ENCODE data around the gene STH. TPM values are rescaled to one million over a fixed set of nuclear protein-coding genes. Genes with fewer than 3 reads are reported as not detected.

Gene STH
- total RNA-seq, 3 donors from 2014 or later = not detected

GRCh38 chr17:45963283-45963682, 35.8 kb upstream of the STH start:
- H3K9me3 ChIP-seq = no peaks in the 10 kb centered on the region
- no peak for TF ChIP-seq CTCF (IDR thresholded peaks at IDR 0.05)
- ATAC-seq (no peak), DNase-seq (no peak)
- H3K4me1 ChIP-seq (ENCODE audit: low read depth) = no peaks in the 10 kb centered on the region
- intact Hi-C loops (cut with DNase I, micrococcal nuclease) = no loop called here
- no peak overlapping the region for H3K4me3 ChIP-seq
- H3K36me3 ChIP-seq (ENCODE audit: low read depth) = no peaks in the 10 kb centered on the region

- ATAC-seq (no peak), DNase-seq (no peak)
- H3K36me3 ChIP-seq (ENCODE audit: low read depth) = no peaks in the 10 kb centered on the region
- H3K4me1 ChIP-seq (ENCODE audit: low read depth) = no peaks in the 10 kb centered on the region
- TF ChIP-seq CTCF (IDR thresholded peaks at IDR 0.05) = no peak
- intact Hi-C loops (cut with DNase I, micrococcal nuclease) = no loop called here
- no peak overlapping the region for H3K4me3 ChIP-seq
- H3K9me3 ChIP-seq = no peaks in the 10 kb centered on the region
Measured at GRCh38 chr17:45963889-45964288, 35.2 kb upstream of the STH start.

GRCh38 chr17:45964634-45965033, 34.4 kb upstream of the STH start:
- no peak for ATAC-seq
- no peak for DNase-seq
- H3K36me3 ChIP-seq (ENCODE audit: low read depth) = no peaks in the 10 kb centered on the region
- no peaks in the 10 kb centered on the region for H3K4me1 ChIP-seq (ENCODE audit: low read depth)
- no peak overlapping the region for H3K4me3 ChIP-seq
- intact Hi-C loops (cut with DNase I, micrococcal nuclease) = no loop called here
- H3K9me3 ChIP-seq = no peaks in the 10 kb centered on the region
- no peak for TF ChIP-seq CTCF (IDR thresholded peaks at IDR 0.05)

- no peak overlapping the region for H3K4me3 ChIP-seq
- DNase-seq (no peak), ATAC-seq (no peak)
- H3K4me1 ChIP-seq (ENCODE audit: low read depth) = no peaks in the 10 kb centered on the region
- intact Hi-C loops (cut with DNase I, micrococcal nuclease) = no loop called here
- TF ChIP-seq CTCF (IDR thresholded peaks at IDR 0.05) = no peak
- H3K36me3 ChIP-seq (ENCODE audit: low read depth) = no peaks in the 10 kb centered on the region
- no peaks in the 10 kb centered on the region for H3K9me3 ChIP-seq
Measured at GRCh38 chr17:45965812-45966211, 33.2 kb upstream of the STH start.

- TF ChIP-seq CTCF (IDR thresholded peaks at IDR 0.05) = no peak
- H3K4me1 ChIP-seq (ENCODE audit: low read depth) = no peaks in the 10 kb centered on the region
- H3K36me3 ChIP-seq (ENCODE audit: low read depth) = no peaks in the 10 kb centered on the region
- DNase-seq (no peak), ATAC-seq (no peak)
- intact Hi-C loops (cut with DNase I, micrococcal nuclease) = no loop called here
- no peak overlapping the region for H3K4me3 ChIP-seq
- H3K9me3 ChIP-seq = no peaks in the 10 kb centered on the region
Measured at GRCh38 chr17:45966606-45967280, 32.3 kb upstream of the STH start.

- Histone ChIP-seq H3K36me3 (ENCODE audit: low read depth) (no peaks in the 10 kb centered on the region), H3K4me1 (ENCODE audit: low read depth) (no peaks in the 10 kb centered on the region), H3K4me3 (no peak overlapping the region), H3K9me3 (no peaks in the 10 kb centered on the region)
- DNase-seq (no peak), ATAC-seq (no peak)
- TF ChIP-seq CTCF (IDR thresholded peaks at IDR 0.05) = no peak
- intact Hi-C loops (cut with DNase I, micrococcal nuclease) = no loop called here
Measured at GRCh38 chr17:45967378-45967777, 31.7 kb upstream of the STH start.

Data from mucosa of descending colon (tissue), 3 donors.